DND-41 (cell line): ENCODE results near the gene TECPR1.

ENCODE experiments used
- CTCF ChIP-seq: IDR thresholded peaks from 2 replicates; pipeline ENCODE4 v1.5.1; 2012; ENCODE audit warnings: borderline replicate concordance, low read length, moderate library complexity, mild to moderate bottlenecking; ENCODE audit not compliant: poor library complexity, severe bottlenecking; ENCODE audit errors: extremely low read depth
- EZH2 ChIP-seq: IDR thresholded peaks from 3 replicates; pipeline ENCODE4 v1.6.1; 2012; ENCODE audit warnings: borderline replicate concordance, low read depth, mild to moderate bottlenecking, moderate library complexity, low read length, inconsistent platforms; ENCODE audit not compliant: severe bottlenecking

GRCh38 chr7:98295467-98296192, 43.6 kb upstream of the TECPR1 start:
- TF ChIP-seq CTCF (no peak), EZH2 (no peak)
